T-helper 17 cell (primary cell): ENCODE data around the gene ASH1L. TPM values are rescaled to one million over a fixed set of nuclear protein-coding genes. Genes with fewer than 3 reads are reported as not detected.

Experiments used
- ATAC-seq: fragments of 150-1000 bp; cut with Tn5 transposase; 2 replicates; pipeline ENCODE4 v1.10.0; 2021; ENCODE audit warnings: mild to moderate bottlenecking, moderate library complexity
- DNase-seq, 3 donors: peaks; one replicate each; pipeline versions ENCODE4 v3.0.0 to v3.0.0-alpha.2; 2020 to 2021
- H3K9me3 ChIP-seq: one replicate; pipeline ENCODE4 v1.7.0; 2013; ENCODE audit warnings: low read length, mild to moderate bottlenecking; ENCODE audit not compliant: control insufficient read depth, poor library complexity, severe bottlenecking
- H3K27ac Mint-ChIP-seq: one replicate; pipeline ENCODE4 v1.8.0; 2022; ENCODE audit warnings: mild to moderate bottlenecking, moderate library complexity, mixed read lengths
- H3K27me3 Mint-ChIP-seq: one replicate; pipeline ENCODE4 v1.8.0; 2022; ENCODE audit warnings: mixed read lengths
- H3K36me3 Mint-ChIP-seq: one replicate; pipeline ENCODE4 v1.8.0; 2022; ENCODE audit warnings: low read depth, mixed read lengths
- H3K4me1 Mint-ChIP-seq: one replicate; pipeline ENCODE4 v1.8.0; 2022; ENCODE audit warnings: mild to moderate bottlenecking, mixed read lengths
- H3K4me3 Mint-ChIP-seq: one replicate; pipeline ENCODE4 v1.8.0; 2022; ENCODE audit warnings: mild to moderate bottlenecking, moderate library complexity, mixed read lengths
- total RNA-seq, 4 donors: library from RNA in 2 of 4; stranded (reverse) in 2 of 4; gene quantifications; one replicate each; pipeline ENCODE4 v1.2.3 and lab custom pipeline; 2022 to 2026

Gene ASH1L
- total RNA-seq, 2 donors from 2014 or later: 75.5 to 84.6 TPM

GRCh38 chr1:155474146-155474545 lies 88.5 kb downstream of the ASH1L start:
- ATAC-seq (no peak), DNase-seq (no peak)
- no peaks in the 10 kb centered on the region for H3K27me3 Mint-ChIP-seq
- peak overlapping the region; percentile 0 for H3K27ac Mint-ChIP-seq
- peaks cover 6% of the 10 kb centered on the region for H3K9me3 ChIP-seq
- H3K4me3 Mint-ChIP-seq: no peak overlapping the region
- peaks cover 11% of the 10 kb centered on the region for H3K36me3 Mint-ChIP-seq
- peaks cover 23% of the 10 kb centered on the region for H3K4me1 Mint-ChIP-seq

DNA sequence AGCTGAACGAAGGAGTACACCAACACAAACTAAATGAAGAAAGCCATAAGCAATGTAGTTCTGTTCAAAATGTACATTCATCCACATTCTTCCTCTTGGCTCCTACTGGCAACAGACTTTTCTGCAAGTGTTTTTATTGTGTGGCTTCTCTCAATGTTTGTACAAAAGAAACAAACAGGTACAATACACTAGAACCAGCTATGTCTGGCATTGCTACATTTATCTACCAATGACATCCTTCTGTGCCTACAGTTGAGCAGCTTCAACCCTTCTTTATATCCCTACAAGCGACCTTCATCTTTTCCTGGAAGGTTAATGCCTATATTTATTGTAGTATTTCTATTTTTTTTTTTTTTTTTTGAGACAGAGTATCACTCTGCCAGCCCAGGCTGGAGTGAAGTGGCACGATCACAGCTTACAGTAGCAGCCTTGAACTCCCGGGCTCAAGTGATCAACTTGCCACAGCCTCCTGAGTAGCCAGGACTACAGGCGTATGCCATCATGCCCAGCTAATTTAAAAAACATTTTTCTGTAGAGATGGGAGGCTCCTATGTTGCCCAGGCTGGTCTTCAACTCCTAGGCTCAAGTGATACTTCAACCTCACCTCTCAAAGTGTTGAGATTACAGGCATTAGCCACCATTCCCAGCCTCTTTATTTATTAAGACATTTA lies 89.3 kb downstream of the ASH1L start:
- Mint-ChIP-seq H3K4me3 (no peak overlapping the region), H3K4me1 (peaks cover 23% of the 10 kb centered on the region), H3K27ac (peak overlapping the region; percentile 12), H3K36me3 (peaks cover 9% of the 10 kb centered on the region), H3K27me3 (no peaks in the 10 kb centered on the region)
- ATAC-seq: no peak
- peaks cover 6% of the 10 kb centered on the region for H3K9me3 ChIP-seq
- no peak for DNase-seq

GRCh38 chr1:155472491-155473083 lies 90.0 kb downstream of the ASH1L start:
- H3K27me3 Mint-ChIP-seq: no peaks in the 10 kb centered on the region
- no peak overlapping the region for H3K4me3 Mint-ChIP-seq
- peaks cover 22% of the 10 kb centered on the region for H3K4me1 Mint-ChIP-seq
- peaks cover 6% of the 10 kb centered on the region for H3K36me3 Mint-ChIP-seq
- peak overlapping the region; percentile 12 for H3K27ac Mint-ChIP-seq
- H3K9me3 ChIP-seq: peaks cover 6% of the 10 kb centered on the region
- ATAC-seq (no peak), DNase-seq (no peak)

GRCh38 chr1:155471891-155472290 lies 90.7 kb downstream of the ASH1L start:
- ATAC-seq (no peak), DNase-seq (no peak)
- H3K27ac Mint-ChIP-seq: peak overlapping the region; percentile 2
- H3K4me1 Mint-ChIP-seq: peaks cover 24% of the 10 kb centered on the region
- H3K27me3 Mint-ChIP-seq: no peaks in the 10 kb centered on the region
- no peak overlapping the region for H3K4me3 Mint-ChIP-seq
- peaks cover 6% of the 10 kb centered on the region for H3K9me3 ChIP-seq
- peaks cover 6% of the 10 kb centered on the region for H3K36me3 Mint-ChIP-seq

DNA sequence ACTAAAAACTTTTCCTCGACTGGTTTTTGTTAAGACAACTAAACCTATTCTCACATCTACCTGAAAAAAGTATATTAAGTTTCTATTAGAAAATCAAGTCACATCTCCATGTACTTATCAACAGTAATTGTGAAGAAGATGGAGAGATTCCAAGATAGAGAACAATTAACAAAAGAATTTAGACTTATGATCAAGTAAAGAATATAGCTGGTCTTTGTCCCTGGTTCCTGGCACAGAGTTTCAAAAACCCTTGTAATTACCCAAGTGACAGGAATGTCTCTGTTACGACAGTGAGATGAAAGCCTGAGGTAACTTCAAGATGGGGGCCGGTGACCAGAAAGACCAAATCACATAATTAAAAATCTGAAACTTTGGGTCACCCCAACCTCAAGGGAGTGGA lies 91.6 kb downstream of the ASH1L start:
- H3K4me3 Mint-ChIP-seq: no peak overlapping the region
- H3K27ac Mint-ChIP-seq: peak overlapping the region; percentile 2
- DNase-seq (no peak), ATAC-seq (no peak)
- H3K9me3 ChIP-seq: peaks cover 6% of the 10 kb centered on the region
- H3K36me3 Mint-ChIP-seq: peaks cover 6% of the 10 kb centered on the region
- no peaks in the 10 kb centered on the region for H3K27me3 Mint-ChIP-seq
- peaks cover 32% of the 10 kb centered on the region for H3K4me1 Mint-ChIP-seq

DNA sequence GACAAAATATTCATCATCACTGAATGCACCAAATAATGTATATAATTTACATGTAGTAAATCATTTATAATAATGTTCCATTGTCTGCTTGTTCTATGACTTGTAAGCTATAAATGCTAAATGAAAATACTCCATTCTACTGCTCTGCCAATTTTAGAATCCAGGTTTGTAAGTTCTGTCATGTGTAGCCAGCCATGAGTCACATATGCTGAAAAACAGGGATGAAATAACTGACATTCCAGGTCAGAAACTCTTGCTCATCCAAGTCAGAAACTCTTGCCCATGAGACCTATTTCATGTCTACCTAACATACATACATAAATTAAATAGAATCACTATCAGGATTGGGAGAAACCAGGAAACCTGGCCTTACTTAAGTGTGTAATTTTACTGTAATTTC lies 95.6 kb downstream of the ASH1L start:
- ATAC-seq: no peak
- DNase-seq: no peak
- peaks cover 6% of the 10 kb centered on the region for H3K9me3 ChIP-seq
- Mint-ChIP-seq H3K4me3 (no peak overlapping the region), H3K27ac (peak overlapping the region; percentile 96), H3K36me3 (peaks cover 3% of the 10 kb centered on the region), H3K27me3 (no peaks in the 10 kb centered on the region), H3K4me1 (peaks cover 36% of the 10 kb centered on the region)

- peaks cover 36% of the 10 kb centered on the region for H3K4me1 Mint-ChIP-seq
- peak overlapping the region; percentile 96 for H3K27ac Mint-ChIP-seq
- peak; percentile 79 for ATAC-seq
- peaks cover 5% of the 10 kb centered on the region for H3K9me3 ChIP-seq
- H3K36me3 Mint-ChIP-seq: peaks cover 1% of the 10 kb centered on the region
- no peak overlapping the region for H3K4me3 Mint-ChIP-seq
- H3K27me3 Mint-ChIP-seq: no peaks in the 10 kb centered on the region
- DNase-seq: no peak
These were observed 96.0 kb downstream of the ASH1L start for GRCh38 chr1:155466617-155466972.

DNA sequence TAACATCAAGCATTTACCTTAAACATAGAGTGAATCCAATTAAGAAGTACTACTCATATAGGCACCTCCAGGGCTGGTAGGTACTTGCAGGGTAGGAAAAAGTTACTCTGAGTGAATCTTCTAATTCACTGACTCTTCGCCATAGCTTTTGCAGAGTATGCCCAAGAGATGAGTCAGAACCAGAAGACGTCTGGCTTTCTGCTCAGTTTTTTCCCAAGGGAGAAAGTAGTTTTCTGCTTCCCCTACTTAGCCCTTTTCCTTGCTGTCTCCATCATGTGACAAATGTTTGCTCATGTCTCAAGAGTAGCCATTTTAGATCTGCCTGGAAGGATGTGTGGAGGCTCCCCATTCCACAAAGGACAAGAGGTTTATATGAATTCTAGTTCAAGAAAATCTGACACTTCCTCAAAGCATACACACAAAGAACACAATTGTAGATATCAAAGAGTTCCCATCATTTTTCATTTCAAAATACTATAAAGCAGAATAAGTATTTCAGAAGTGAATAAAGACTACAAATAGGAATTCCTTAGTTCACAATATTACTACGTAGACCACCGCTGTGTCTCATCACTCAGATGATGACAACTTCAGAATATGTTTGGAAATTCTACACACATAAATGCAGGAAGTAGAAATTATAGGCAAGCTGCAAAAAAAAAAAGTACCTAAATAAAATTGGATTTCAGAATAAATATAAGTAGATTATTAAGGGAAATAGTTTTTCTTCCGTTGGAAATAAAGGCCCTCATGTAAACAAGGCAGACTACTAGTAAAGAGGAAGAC lies 98.5 kb downstream of the ASH1L start:
- ATAC-seq (no peak), DNase-seq (no peak)
- Mint-ChIP-seq H3K27me3 (no peaks in the 10 kb centered on the region), H3K36me3 (peaks cover 4% of the 10 kb centered on the region), H3K4me3 (no peak overlapping the region), H3K4me1 (peaks cover 32% of the 10 kb centered on the region), H3K27ac (peak overlapping the region; percentile 96)
- no peaks in the 10 kb centered on the region for H3K9me3 ChIP-seq

GRCh38 chr1:155458111-155458510 lies 104.5 kb downstream of the ASH1L start:
- DNase-seq (no peak), ATAC-seq (no peak)
- Mint-ChIP-seq H3K4me1 (peaks cover 15% of the 10 kb centered on the region), H3K27me3 (no peaks in the 10 kb centered on the region), H3K27ac (no peak overlapping the region), H3K4me3 (no peak overlapping the region), H3K36me3 (peaks cover 8% of the 10 kb centered on the region)
- no peaks in the 10 kb centered on the region for H3K9me3 ChIP-seq

GRCh38 chr1:155457266-155457665 lies 105.3 kb downstream of the ASH1L start:
- H3K27ac Mint-ChIP-seq: peak overlapping the region; percentile 91
- no peak for DNase-seq
- H3K9me3 ChIP-seq: no peaks in the 10 kb centered on the region
- peaks cover 8% of the 10 kb centered on the region for H3K36me3 Mint-ChIP-seq
- no peaks in the 10 kb centered on the region for H3K27me3 Mint-ChIP-seq
- peaks cover 14% of the 10 kb centered on the region for H3K4me1 Mint-ChIP-seq
- no peak overlapping the region for H3K4me3 Mint-ChIP-seq
- ATAC-seq: no peak

DNA sequence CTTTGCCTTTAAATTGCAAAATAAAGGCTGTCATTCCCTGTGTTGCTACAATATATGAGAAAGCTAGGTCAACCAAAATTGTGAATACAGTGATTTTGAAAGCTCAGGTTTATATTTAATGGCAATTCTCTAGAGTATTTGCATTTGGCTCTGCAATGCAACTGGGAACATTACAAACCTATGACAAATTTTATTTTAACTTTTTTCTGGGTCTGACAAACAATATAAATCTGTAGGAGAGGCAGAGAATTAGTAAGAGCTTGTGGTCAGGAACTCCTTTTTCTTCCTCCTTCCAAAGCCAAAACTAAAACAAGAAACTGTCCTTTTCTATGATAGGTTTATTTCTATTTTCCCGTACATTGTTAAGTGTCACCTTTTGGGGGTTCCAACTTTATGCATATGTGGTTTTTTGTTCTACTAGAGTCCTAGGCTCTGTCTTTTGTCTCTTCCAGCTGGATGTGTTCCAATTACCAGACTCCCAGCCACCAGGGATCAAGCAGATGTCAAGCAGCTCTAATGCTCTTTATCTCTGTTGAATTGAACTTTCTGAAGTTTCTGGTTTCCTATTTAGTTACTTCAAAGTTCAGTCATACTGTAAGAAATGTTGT lies 106.9 kb downstream of the ASH1L start:
- Mint-ChIP-seq H3K36me3 (peaks cover 8% of the 10 kb centered on the region), H3K27me3 (no peaks in the 10 kb centered on the region), H3K4me1 (peaks cover 10% of the 10 kb centered on the region), H3K4me3 (no peak overlapping the region), H3K27ac (peak overlapping the region; percentile 91)
- no peak for DNase-seq
- H3K9me3 ChIP-seq: no peaks in the 10 kb centered on the region
- ATAC-seq: no peak

GRCh38 chr1:155454096-155454495 lies 108.5 kb downstream of the ASH1L start:
- H3K27ac Mint-ChIP-seq: no peak overlapping the region
- peaks cover 7% of the 10 kb centered on the region for H3K36me3 Mint-ChIP-seq
- no peaks in the 10 kb centered on the region for H3K9me3 ChIP-seq
- H3K27me3 Mint-ChIP-seq: no peaks in the 10 kb centered on the region
- DNase-seq: no peak
- no peak for ATAC-seq
- no peak overlapping the region for H3K4me3 Mint-ChIP-seq
- H3K4me1 Mint-ChIP-seq: peaks cover 12% of the 10 kb centered on the region

DNA sequence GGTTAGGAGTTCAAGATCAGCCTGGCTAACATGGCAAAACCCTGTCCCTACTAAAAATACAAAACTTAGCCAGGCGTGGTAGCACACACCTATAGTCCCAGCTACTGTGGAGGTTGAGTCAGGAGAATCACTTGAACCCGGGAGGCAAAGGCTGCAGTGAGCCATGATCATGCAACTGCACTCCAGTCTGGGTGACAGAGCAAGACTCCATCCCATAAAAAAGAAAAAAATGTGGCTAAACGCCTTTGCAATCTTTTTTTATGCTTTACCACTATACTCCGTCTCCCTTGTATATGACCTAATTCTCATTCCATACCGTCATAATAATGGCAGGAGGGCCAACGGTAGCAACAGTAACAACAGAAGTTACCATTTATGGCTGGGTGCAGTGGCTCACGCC lies 109.5 kb downstream of the ASH1L start:
- DNase-seq (no peak), ATAC-seq (no peak)
- H3K27ac Mint-ChIP-seq: no peak overlapping the region
- peaks cover 7% of the 10 kb centered on the region for H3K36me3 Mint-ChIP-seq
- no peaks in the 10 kb centered on the region for H3K9me3 ChIP-seq
- no peaks in the 10 kb centered on the region for H3K27me3 Mint-ChIP-seq
- no peak overlapping the region for H3K4me3 Mint-ChIP-seq
- peaks cover 12% of the 10 kb centered on the region for H3K4me1 Mint-ChIP-seq
